WI38 (cell line): ENCODE measurements around the gene EME2.

Source experiments
- H3K4me3 ChIP-seq: 2 replicates; pipeline ENCODE4 v1.5.1; 2011; ENCODE audit warnings: low read depth, mild to moderate bottlenecking, control low read depth, low read length
- CTCF ChIP-seq: IDR thresholded peaks from 2 replicates; pipeline ENCODE4 v1.5.1; 2012; ENCODE audit warnings: low read depth, mild to moderate bottlenecking, control low read depth, low read length

The EME2 gene

DNA sequence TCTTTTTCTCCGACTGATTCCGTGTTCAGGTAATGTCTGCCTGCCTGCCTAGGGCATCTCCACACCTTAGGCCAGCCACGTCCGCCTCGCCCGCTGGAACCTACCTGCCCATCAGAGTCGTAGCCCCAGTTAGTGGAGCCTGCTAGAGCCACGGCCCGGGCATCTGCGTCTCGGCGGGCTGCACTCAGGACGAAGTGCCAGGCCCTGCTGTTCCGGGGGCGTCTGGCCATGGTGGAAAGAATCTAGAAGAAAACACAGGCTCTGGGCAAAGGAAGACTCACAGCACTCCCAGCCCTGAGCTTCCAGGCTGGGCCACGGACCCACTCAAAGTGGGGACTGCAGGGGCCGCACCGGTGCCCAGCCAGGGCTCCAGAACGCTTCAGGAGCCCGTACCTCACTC is 8.6 kb downstream of the EME2 start:
- no peak for TF ChIP-seq CTCF
- peak overlapping the region; percentile 77 for H3K4me3 ChIP-seq

- 0 out of 2 replicates have a peak, but pooled peaks have one; percentile 5 for TF ChIP-seq CTCF
Observed at GRCh38 chr16:1781758-1782407, 9.3 kb downstream of the EME2 start.

GRCh38 chr16:1782408-1783264 is 10.0 kb downstream of the EME2 start, which contains the start of the genes NUBP2 and SPSB3:
TSS of gene NUBP2 (plus strand) at chr16:1782960. CDS start at chr16:1783021, 61 bp downstream.
TSS of gene SPSB3 (minus strand) at chr16:1782571. CDS start at chr16:1781483, 1,088 bp downstream.
- no peak for TF ChIP-seq CTCF
- H3K4me3 ChIP-seq: peak within 1 kb of the TSS; percentile 92

More at GRCh38 chr16:1781758-1782407, 9.3 kb downstream of the EME2 start:
- H3K4me3 ChIP-seq: peak overlapping the region; percentile 77

- no peak overlapping the region for H3K4me3 ChIP-seq
- TF ChIP-seq CTCF: no peak
Observed at GRCh38 chr16:1784977-1785845, 12.6 kb downstream of the EME2 start.

DNA sequence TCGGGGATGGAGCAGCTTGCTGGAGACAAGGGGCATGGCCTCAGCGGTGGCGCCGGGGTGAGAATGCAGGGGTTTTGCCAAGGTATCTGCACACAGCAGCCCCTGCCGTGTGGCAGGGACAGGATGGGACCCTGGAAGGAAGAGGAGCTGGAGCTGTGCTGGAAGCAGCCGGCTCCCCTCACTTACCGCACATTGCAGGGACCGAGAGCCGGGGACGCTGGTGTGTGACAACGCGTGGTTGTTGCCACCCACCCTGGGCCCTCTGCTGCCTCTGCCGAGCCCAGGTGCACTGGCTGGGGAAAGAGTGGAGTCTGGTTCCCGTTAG is 13.2 kb downstream of the EME2 start:
- no peak overlapping the region for H3K4me3 ChIP-seq
- TF ChIP-seq CTCF: no peak

DNA sequence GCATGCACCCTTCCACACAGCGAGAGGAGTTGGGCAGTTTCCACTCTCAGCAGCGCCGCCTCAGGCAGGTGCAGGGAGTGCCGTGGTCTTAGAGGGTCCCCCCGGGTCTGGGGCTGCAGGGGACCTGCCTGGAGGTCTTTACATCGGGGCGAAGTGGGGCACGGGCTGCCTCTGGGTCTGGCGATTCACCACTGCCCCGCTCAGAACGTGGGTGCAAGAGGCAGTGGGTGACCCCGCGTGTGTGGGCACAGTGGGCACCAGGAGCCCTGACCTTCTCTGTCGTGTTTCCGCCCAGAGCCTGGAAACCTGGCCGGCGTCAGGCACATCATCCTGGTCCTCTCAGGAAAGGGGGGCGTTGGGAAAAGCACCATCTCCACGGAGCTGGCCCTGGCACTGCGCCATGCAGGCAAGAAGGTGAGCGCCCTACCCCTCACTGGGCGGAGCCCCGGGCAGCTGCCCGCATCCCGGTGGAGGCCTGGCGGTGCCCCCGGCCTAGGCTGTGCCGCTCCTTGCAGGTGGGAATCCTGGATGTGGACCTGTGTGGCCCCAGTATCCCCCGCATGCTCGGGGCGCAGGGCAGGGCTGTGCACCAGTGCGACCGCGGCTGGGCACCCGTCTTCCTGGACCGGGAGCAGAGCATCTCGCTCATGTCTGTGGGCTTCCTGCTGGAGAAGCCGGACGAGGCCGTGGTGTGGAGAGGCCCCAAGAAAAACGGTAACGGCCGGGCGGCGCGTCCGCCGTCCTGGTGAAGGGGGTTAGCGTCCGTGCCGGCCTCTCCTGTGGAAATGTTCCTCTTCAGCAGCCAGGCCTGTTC is 13.8 kb downstream of the EME2 start:
- TF ChIP-seq CTCF: no peak
- H3K4me3 ChIP-seq: no peak overlapping the region
